ENCODE data around the gene BRPF1.

The BRPF1 gene

DNA sequence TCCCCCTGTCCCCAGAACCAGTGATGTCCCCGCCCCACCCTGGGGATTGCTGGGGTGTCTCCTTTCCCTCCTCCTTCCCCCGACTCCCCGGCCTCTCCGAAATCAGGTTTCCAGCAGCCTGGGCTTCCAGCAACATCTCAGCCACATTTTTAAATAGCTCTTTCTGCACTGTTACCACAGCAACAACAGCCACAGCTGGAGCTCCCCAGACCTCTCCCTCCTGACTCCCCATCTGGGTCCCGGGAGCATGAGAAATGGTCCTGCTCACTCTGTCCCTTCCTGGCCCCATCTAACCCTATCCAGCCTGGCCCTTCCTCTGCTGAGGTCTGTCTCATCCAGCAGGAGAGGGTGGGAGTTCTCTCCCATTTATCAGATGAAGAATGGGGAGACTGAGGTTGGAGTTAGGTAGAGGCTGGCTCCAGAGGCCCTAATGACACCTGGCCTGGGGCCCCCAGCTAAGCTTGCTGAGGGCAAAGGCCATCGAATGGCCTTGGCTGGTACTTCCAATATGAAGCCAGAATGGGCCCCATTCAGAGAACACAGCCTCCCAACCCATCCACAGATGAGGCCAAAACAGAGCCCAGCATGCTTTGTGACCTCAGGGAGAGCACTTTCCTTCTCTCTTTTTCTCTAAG is 36.7 kb downstream of the BRPF1 start:
- no peak overlapping the region for H3K9ac ChIP-seq (ENCODE audit: low read depth, low read length, poor library complexity, severe bottlenecking)
- H3K9me2 ChIP-seq (replicated peaks; ENCODE audit: low read depth, low read length) = no peaks in the 10 kb centered on the region
- H3K4me2 ChIP-seq (ENCODE audit: low read depth, low read length, poor library complexity, severe bottlenecking) = no peak overlapping the region
- TF ChIP-seq, protein P1, sequence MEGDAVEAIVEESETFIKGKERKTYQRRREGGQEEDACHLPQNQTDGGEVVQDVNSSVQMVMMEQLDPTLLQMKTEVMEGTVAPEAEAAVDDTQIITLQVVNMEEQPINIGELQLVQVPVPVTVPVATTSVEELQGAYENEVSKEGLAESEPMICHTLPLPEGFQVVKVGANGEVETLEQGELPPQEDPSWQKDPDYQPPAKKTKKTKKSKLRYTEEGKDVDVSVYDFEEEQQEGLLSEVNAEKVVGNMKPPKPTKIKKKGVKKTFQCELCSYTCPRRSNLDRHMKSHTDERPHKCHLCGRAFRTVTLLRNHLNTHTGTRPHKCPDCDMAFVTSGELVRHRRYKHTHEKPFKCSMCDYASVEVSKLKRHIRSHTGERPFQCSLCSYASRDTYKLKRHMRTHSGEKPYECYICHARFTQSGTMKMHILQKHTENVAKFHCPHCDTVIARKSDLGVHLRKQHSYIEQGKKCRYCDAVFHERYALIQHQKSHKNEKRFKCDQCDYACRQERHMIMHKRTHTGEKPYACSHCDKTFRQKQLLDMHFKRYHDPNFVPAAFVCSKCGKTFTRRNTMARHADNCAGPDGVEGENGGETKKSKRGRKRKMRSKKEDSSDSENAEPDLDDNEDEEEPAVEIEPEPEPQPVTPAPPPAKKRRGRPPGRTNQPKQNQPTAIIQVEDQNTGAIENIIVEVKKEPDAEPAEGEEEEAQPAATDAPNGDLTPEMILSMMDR (conservative IDR thresholded peaks at IDR 0.05; ENCODE audit: low read length) = no peak
- no peak for TF ChIP-seq EZH2phosphoT487 (IDR thresholded peaks at IDR 0.05; ENCODE audit: borderline replicate concordance)
- H3K36me3 ChIP-seq (ENCODE audit: insufficient read depth, low read length) = no peaks in the 10 kb centered on the region
- H3K27me3 ChIP-seq (ENCODE audit: insufficient read depth, low read length, poor library complexity, severe bottlenecking) = no peaks in the 10 kb centered on the region
- no peaks in the 10 kb centered on the region for H4K20me1 ChIP-seq (ENCODE audit: insufficient read depth, low read length, poor library complexity, severe bottlenecking)
- no peak overlapping the region for H2AFZ ChIP-seq (ENCODE audit: low read length)
- no peaks in the 10 kb centered on the region for H3K79me2 ChIP-seq (ENCODE audit: insufficient read depth, low read length)
- H3K9me3 ChIP-seq (ENCODE audit: insufficient read depth, low read depth, low read length) = no peaks in the 10 kb centered on the region
- no peaks in the 10 kb centered on the region for H3F3A ChIP-seq (ENCODE audit: low read depth)
- H3K4me3 ChIP-seq (ENCODE audit: low read length, poor library complexity, severe bottlenecking) = no peak overlapping the region
- H3K4me1 ChIP-seq (ENCODE audit: insufficient read depth, low read length, poor library complexity, severe bottlenecking) = peaks cover 10% of the 10 kb centered on the region

DNA sequence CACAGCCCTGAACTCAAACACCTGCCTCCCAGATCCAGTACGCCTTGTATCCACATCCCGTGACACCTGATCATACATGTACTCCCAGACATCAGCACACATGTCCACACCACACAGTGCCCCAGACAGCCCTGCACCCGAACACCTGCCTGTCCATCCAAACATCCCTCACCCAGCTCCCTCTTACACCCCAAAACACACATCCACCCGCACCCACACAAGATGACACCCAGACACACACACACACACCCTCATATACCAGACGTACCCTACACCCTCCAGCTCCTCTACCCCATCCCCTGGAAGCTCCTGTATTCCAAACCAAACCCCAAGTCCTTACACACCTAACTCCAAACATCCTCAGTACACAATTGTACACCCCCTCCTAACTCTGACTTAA is 37.5 kb downstream of the BRPF1 start:
- Histone ChIP-seq H2AFZ (ENCODE audit: low read length) (no peak overlapping the region), H3K4me3 (ENCODE audit: low read length, poor library complexity, severe bottlenecking) (no peak overlapping the region)

DNA sequence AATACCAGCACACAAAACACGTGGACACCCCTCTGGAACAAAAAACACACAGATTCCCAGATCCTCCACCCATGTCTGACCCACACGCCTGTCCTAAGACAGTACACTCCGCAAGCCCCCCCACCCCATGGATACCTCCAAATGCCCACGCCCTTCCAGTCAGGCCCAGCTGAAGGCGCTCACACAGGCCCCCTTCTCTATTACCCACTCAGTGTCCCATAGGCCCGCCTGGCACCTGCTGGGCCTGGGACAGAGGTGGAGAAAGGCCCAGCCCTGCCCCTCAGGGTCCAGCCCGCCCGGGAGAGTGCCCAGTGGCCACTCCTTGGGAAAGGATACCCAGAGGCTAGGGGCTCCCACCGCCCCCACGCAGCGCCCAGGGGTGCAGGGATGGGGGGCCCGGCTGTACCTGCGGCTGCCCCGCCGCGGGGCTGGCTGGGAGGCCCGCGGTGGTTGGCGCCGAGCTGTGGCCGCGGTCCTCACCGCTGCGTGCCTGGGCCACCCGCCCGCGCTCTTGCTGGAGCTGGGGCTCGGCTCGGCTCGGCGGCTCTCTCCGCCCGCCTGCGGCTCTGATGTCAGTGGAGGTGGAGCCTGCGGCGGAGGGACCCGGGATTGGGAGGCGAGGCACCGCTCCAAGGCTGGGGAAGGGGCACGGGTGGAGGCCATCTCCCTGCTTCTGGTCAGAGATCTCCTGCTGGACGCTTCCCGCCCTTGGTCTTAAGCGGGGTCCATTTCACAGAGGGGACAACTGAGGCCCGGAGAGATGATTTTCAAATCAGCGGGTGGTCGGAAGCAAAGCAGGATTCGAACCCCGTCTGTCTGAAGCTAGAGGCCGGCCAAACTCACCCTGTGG is 38.1 kb downstream of the BRPF1 start, which contains the start of gene CAMK1:
TSS of gene CAMK1 (minus strand) at position 522 of the 850 bp plus-strand sequence. CDS start 2,198 bp downstream, outside the sequence.
- no peak within 1 kb of the TSS for H3K9ac ChIP-seq (ENCODE audit: low read depth, low read length, poor library complexity, severe bottlenecking)
- H3K9me2 ChIP-seq (replicated peaks; ENCODE audit: low read depth, low read length) = no peaks in the 10 kb centered on the region
- no peaks in the 10 kb centered on the region for H3K27me3 ChIP-seq (ENCODE audit: insufficient read depth, low read length, poor library complexity, severe bottlenecking)
- no peaks in the 10 kb centered on the region for H3K79me2 ChIP-seq (ENCODE audit: insufficient read depth, low read length)
- H3K4me1 ChIP-seq (ENCODE audit: insufficient read depth, low read length, poor library complexity, severe bottlenecking) = peaks cover 10% of the 10 kb centered on the region
- no peaks in the 10 kb centered on the region for H3K9me3 ChIP-seq (ENCODE audit: insufficient read depth, low read depth, low read length)
- H4K20me1 ChIP-seq (ENCODE audit: insufficient read depth, low read length, poor library complexity, severe bottlenecking) = no peaks in the 10 kb centered on the region
- no peak within 1 kb of the TSS for H3K4me3 ChIP-seq (ENCODE audit: low read length, poor library complexity, severe bottlenecking)
- no peak within 1 kb of the TSS for H2AFZ ChIP-seq (ENCODE audit: low read length)
- TF ChIP-seq, protein P1 (conservative IDR thresholded peaks at IDR 0.05; ENCODE audit: low read length) = no peak
- TF ChIP-seq EZH2phosphoT487 (IDR thresholded peaks at IDR 0.05; ENCODE audit: borderline replicate concordance) = no peak
- no peaks in the 10 kb centered on the region for H3F3A ChIP-seq (ENCODE audit: low read depth)
- H3K36me3 ChIP-seq (ENCODE audit: insufficient read depth, low read length) = no peaks in the 10 kb centered on the region
- no peak within 1 kb of the TSS for H3K4me2 ChIP-seq (ENCODE audit: low read depth, low read length, poor library complexity, severe bottlenecking)

More for the DNA sequence above, 37.5 kb downstream of the BRPF1 start:
- H3K9ac ChIP-seq (ENCODE audit: low read depth, low read length, poor library complexity, severe bottlenecking) = no peak overlapping the region
- no peaks in the 10 kb centered on the region for H3K79me2 ChIP-seq (ENCODE audit: insufficient read depth, low read length)
- no peaks in the 10 kb centered on the region for H3K9me2 ChIP-seq (replicated peaks; ENCODE audit: low read depth, low read length)
- no peaks in the 10 kb centered on the region for H3K9me3 ChIP-seq (ENCODE audit: insufficient read depth, low read depth, low read length)
- H3F3A ChIP-seq (ENCODE audit: low read depth) = no peaks in the 10 kb centered on the region
- no peaks in the 10 kb centered on the region for H4K20me1 ChIP-seq (ENCODE audit: insufficient read depth, low read length, poor library complexity, severe bottlenecking)
- no peaks in the 10 kb centered on the region for H3K27me3 ChIP-seq (ENCODE audit: insufficient read depth, low read length, poor library complexity, severe bottlenecking)
- peaks cover 10% of the 10 kb centered on the region for H3K4me1 ChIP-seq (ENCODE audit: insufficient read depth, low read length, poor library complexity, severe bottlenecking)
- H3K36me3 ChIP-seq (ENCODE audit: insufficient read depth, low read length) = no peaks in the 10 kb centered on the region
- TF ChIP-seq, protein P1 (conservative IDR thresholded peaks at IDR 0.05; ENCODE audit: low read length) = no peak
- no peak for TF ChIP-seq EZH2phosphoT487 (IDR thresholded peaks at IDR 0.05; ENCODE audit: borderline replicate concordance)
- no peak overlapping the region for H3K4me2 ChIP-seq (ENCODE audit: low read depth, low read length, poor library complexity, severe bottlenecking)

Data from Loucy (cell line).